Gastrocnemius medialis (tissue), 4 donors: ENCODE results near the gene DDX1. TPM values are rescaled to one million over a fixed set of nuclear protein-coding genes. Genes with fewer than 3 reads are reported as not detected.

Source experiments
- ATAC-seq, 2 donors: fragments of 150-250 bp; one replicate each; pipeline ENCODE4 v1.9.1; 2016
- DNase-seq, 2 donors: peaks; one replicate each; pipeline ENCODE4 v3.0.0-alpha.2; 2019
- H3K27ac ChIP-seq, 4 donors: fragments of 200-600 bp; sonication (generic); 1 replicate in 1 of 4; 2 replicates in 3 of 4; pipeline ENCODE4 v1.5.1; 2016 to 2018; ENCODE audit warnings: mild to moderate bottlenecking in 2 of 4, moderate library complexity in 1 of 4
- H3K27me3 ChIP-seq, 3 donors: fragments of 200-600 bp; sonication (generic) in 2 of 3; 1 replicate in 1 of 3; 2 replicates in 2 of 3; pipeline versions ENCODE4 v1.5.1 to v1.6.0; 2016 to 2019; ENCODE audit warnings: mild to moderate bottlenecking in 1 of 3, moderate library complexity in 1 of 3
- H3K36me3 ChIP-seq, 2 donors: fragments of 200-600 bp; sonication (generic) in 1 of 2; one replicate each; pipeline ENCODE4 v1.5.1; 2017 to 2018
- H3K4me1 ChIP-seq, 2 donors: fragments of 200-600 bp; sonication (generic) in 1 of 2; one replicate each; pipeline ENCODE4 v1.5.1; 2016 to 2017; ENCODE audit warnings: mild to moderate bottlenecking in 2 of 2
- H3K4me3 ChIP-seq, 4 donors: fragments of 200-600 bp; sonication (generic) in 3 of 4; 1 replicate in 1 of 4; 2 replicates in 3 of 4; pipeline ENCODE4 v1.5.1; 2016 to 2019; ENCODE audit warnings: mild to moderate bottlenecking in 2 of 4
- H3K9me3 ChIP-seq, 3 donors: fragments of 200-600 bp; sonication (generic) in 2 of 3; 1 replicate in 1 of 3; 2 replicates in 2 of 3; pipeline ENCODE4 v1.5.1; 2016 to 2019
- POLR2A ChIP-seq, 2 donors: fragments of 450-650 bp; IDR thresholded peaks; one replicate each; pipeline ENCODE4 v1.6.1; 2017; ENCODE audit warnings: antibody characterized with exemption in 2 of 2, mild to moderate bottlenecking in 2 of 2, moderate library complexity in 2 of 2
- in situ Hi-C, 4 donors: fragments of 200-750 bp; cut with MboI; loops; one replicate each; pipeline versions ENCODE4 v1.15.0 to v1.8.0; 2017; ENCODE audit warnings: low sequenced_read_pairs in 4 of 4
- intact Hi-C: fragments of 100-400 bp; cut with DNase I; formaldehyde crosslinking; loops from one replicate; pipeline ENCODE4 v1.15.1; 2023; ENCODE audit warnings: low total_unique reads
- total RNA-seq, 4 donors: library from RNA; depleted of rRNA; stranded (reverse); fragments of >200 nt; gene quantifications; one replicate each; pipeline versions ENCODE4 v1.1.0 to v1.2.3, GENCODE V29; 2016
- TF ChIP-seq, protein P1 (sequence below), 5 experiments: fragments of 450-650 bp in 3 of 5; fragments of 200-600 bp in 2 of 5; sonication (generic) in 2 of 5; IDR thresholded peaks in 4 of 5; conservative IDR thresholded peaks in 1 of 5; 1 replicate in 4 of 5; 2 replicates in 1 of 5; pipeline ENCODE4 v1.5.1; 2016 to 2019; ENCODE audit warnings: antibody characterized with exemption in 5 of 5, mild to moderate bottlenecking in 3 of 5, moderate library complexity in 3 of 5

The DDX1 gene
- total RNA-seq, 4 donors from 2014 or later = 72.8 to 108 (median 88.6) TPM

DNA sequence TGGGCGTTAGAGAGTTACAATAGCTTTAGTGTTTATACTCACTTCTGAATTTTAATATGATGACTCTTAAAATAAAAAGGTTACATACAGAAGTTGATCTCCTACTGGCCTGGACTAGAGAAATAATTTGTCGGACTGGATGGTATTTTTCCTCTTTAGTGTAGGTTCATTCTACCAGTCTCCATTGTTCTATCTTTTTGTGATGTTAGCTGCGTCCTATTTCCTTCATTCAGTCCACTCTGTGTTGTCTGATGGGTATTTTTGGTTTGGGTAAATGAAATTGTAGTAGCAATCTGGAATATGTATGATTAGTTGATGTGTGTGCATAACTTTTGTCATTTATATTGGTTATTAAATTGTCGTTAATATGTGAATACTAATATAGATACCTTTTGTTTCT lies 5.3 kb downstream of the DDX1 start:
- H3K4me3 ChIP-seq = no peak overlapping the region
- in situ Hi-C loops (no loop called here), intact Hi-C loops (no loop called here)
- H3K9me3 ChIP-seq = no peaks in the 10 kb centered on the region
- TF ChIP-seq POLR2A (IDR thresholded peaks at IDR 0.05) = no peak
- TF ChIP-seq, protein P1, sequence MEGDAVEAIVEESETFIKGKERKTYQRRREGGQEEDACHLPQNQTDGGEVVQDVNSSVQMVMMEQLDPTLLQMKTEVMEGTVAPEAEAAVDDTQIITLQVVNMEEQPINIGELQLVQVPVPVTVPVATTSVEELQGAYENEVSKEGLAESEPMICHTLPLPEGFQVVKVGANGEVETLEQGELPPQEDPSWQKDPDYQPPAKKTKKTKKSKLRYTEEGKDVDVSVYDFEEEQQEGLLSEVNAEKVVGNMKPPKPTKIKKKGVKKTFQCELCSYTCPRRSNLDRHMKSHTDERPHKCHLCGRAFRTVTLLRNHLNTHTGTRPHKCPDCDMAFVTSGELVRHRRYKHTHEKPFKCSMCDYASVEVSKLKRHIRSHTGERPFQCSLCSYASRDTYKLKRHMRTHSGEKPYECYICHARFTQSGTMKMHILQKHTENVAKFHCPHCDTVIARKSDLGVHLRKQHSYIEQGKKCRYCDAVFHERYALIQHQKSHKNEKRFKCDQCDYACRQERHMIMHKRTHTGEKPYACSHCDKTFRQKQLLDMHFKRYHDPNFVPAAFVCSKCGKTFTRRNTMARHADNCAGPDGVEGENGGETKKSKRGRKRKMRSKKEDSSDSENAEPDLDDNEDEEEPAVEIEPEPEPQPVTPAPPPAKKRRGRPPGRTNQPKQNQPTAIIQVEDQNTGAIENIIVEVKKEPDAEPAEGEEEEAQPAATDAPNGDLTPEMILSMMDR (IDR thresholded peaks at IDR 0.05 in 4 of 5, conservative IDR thresholded peaks at IDR 0.05 in 1 of 5) = no peak
- peaks cover 0 to 68% of the 10 kb centered on the region in 2 donors for H3K36me3 ChIP-seq
- peaks cover 17 to 22% of the 10 kb centered on the region in 2 donors for H3K4me1 ChIP-seq
- no peak overlapping the region for H3K27ac ChIP-seq
- no peak for ATAC-seq
- no peaks in the 10 kb centered on the region for H3K27me3 ChIP-seq
- no peak for DNase-seq

DNA sequence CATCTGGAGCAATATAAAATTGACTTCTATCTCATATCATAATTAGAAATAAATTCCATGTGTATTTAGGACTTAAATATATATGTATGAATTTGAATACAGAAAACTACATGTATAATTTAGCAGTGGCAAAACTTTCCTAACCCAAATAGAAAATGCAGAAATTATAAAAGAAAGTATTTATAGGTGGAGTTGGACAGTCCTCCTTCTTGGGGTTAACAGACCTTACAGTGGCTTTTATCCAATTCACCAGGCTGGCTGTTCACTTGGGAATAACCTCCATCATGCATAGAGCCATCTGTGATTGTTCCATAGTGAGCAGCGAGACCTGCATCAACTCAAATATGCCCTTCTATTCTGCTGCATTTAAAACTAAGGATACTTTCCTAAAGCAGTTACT lies 8.3 kb downstream of the DDX1 start:
- Histone ChIP-seq H3K4me1 (no peaks in the 10 kb centered on the region), H3K27me3 (no peaks in the 10 kb centered on the region), H3K27ac (no peak overlapping the region), H3K4me3 (no peak overlapping the region), H3K9me3 (no peaks in the 10 kb centered on the region), H3K36me3 (peaks cover 0 to 98% of the 10 kb centered on the region in 2 donors)
- in situ Hi-C loops = no loop called here
- DNase-seq = no peak
- TF ChIP-seq, protein P1 (IDR thresholded peaks at IDR 0.05 in 4 of 5, conservative IDR thresholded peaks at IDR 0.05 in 1 of 5) = no peak
- no peak for TF ChIP-seq POLR2A (IDR thresholded peaks at IDR 0.05)
- no peak for ATAC-seq
- intact Hi-C loops = no loop called here

DNA sequence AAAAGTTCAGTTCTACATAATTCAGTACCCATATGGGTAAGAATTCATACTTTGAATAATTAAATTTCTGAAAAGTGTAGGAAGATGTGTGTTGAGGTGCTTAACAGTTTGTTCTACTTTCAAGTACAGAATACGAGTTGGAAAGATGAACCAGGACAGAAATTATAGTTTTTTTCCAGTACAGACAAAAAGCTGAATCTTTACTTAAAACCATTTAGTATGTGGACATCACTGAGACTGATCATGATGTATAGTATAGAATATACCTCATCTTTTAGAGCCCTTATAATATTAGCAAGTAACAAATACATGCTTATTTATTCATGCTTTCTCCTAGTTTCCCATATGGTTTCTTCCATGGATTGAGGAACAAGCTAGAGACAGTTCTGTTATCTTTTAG lies 10.0 kb downstream of the DDX1 start:
- H3K27ac ChIP-seq = no peak overlapping the region
- H3K4me1 ChIP-seq = no peaks in the 10 kb centered on the region
- H3K36me3 ChIP-seq = peaks cover 8 to 98% of the 10 kb centered on the region in 2 donors
- H3K27me3 ChIP-seq = no peaks in the 10 kb centered on the region
- in situ Hi-C loops (no loop called here), intact Hi-C loops (no loop called here)
- DNase-seq (no peak), ATAC-seq (no peak)
- no peak for TF ChIP-seq POLR2A (IDR thresholded peaks at IDR 0.05)
- TF ChIP-seq, protein P1 (IDR thresholded peaks at IDR 0.05 in 4 of 5, conservative IDR thresholded peaks at IDR 0.05 in 1 of 5) = no peak
- no peaks in the 10 kb centered on the region for H3K9me3 ChIP-seq
- H3K4me3 ChIP-seq = no peak overlapping the region

DNA sequence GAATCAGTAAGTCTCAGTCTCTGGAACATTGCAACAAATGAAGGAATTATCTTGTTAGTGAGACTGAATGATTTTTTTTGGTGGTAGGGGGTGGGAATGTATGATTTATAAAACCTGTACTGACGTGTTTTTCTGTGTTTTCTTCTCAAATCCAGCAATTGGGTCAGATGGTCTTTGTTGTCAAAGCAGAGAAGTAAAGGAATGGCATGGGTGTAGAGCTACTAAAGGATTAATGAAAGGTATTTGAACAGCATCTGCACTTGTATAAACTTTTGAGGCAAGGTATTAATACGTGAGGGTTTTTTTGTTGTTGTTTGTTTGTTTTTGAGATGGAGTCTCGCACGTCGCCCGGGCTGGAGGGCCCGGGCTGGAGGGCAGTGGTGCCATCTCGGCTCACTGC lies 10.7 kb downstream of the DDX1 start:
- Histone ChIP-seq H3K9me3 (no peaks in the 10 kb centered on the region), H3K27me3 (no peaks in the 10 kb centered on the region), H3K4me1 (no peaks in the 10 kb centered on the region), H3K27ac (no peak overlapping the region), H3K4me3 (no peak overlapping the region), H3K36me3 (peaks cover 11 to 98% of the 10 kb centered on the region in 2 donors)
- TF ChIP-seq POLR2A (IDR thresholded peaks at IDR 0.05) = no peak
- TF ChIP-seq, protein P1 (IDR thresholded peaks at IDR 0.05 in 4 of 5, conservative IDR thresholded peaks at IDR 0.05 in 1 of 5) = no peak
- DNase-seq = no peak
- in situ Hi-C loops = no loop called here
- intact Hi-C loops = no loop called here
- no peak for ATAC-seq
